T-helper 2 cell treated with Interferon-gamma antibody and Interleukin-4, amounts not matched to agents 5 μg/mL and 100 μg/mL, for 36 hours (primary cell): ENCODE data around the gene NEDD9.

ENCODE experiments used
- DNase-seq: peaks from one replicate; pipeline ENCODE4 v3.0.0; 2021; ENCODE audit warnings: low spot score
- H3K27ac Mint-ChIP-seq: one replicate; pipeline ENCODE4 v1.8.0; 2021; ENCODE audit warnings: mild to moderate bottlenecking, mixed read lengths
- H3K27me3 Mint-ChIP-seq: one replicate; pipeline ENCODE4 v1.8.0; 2021; ENCODE audit warnings: low read depth, mixed read lengths
- H3K36me3 Mint-ChIP-seq: one replicate; pipeline ENCODE4 v1.8.0; 2021; ENCODE audit warnings: low read depth, mixed read lengths
- H3K4me1 Mint-ChIP-seq: one replicate; pipeline ENCODE4 v1.8.0; 2021; ENCODE audit warnings: low read depth, mixed read lengths
- H3K4me3 Mint-ChIP-seq: one replicate; pipeline ENCODE4 v1.8.0; 2022; ENCODE audit warnings: mild to moderate bottlenecking, moderate library complexity, mixed read lengths
- H3K9me3 Mint-ChIP-seq: one replicate; pipeline ENCODE4 v1.8.0; 2021; ENCODE audit warnings: mixed read lengths

NEDD9 gene

GRCh38 chr6:11187301-11187700 lies 45.2 kb downstream of the NEDD9 start:
- H3K4me1 Mint-ChIP-seq, result no peaks in the 10 kb centered on the region
- peaks cover 79% of the 10 kb centered on the region for H3K36me3 Mint-ChIP-seq
- no peak overlapping the region for H3K27ac Mint-ChIP-seq
- peaks cover 4% of the 10 kb centered on the region for H3K9me3 Mint-ChIP-seq
- no peaks in the 10 kb centered on the region for H3K27me3 Mint-ChIP-seq
- no peak overlapping the region for H3K4me3 Mint-ChIP-seq
- no peak for DNase-seq

- H3K4me1 Mint-ChIP-seq, result no peaks in the 10 kb centered on the region
- no peaks in the 10 kb centered on the region for H3K27me3 Mint-ChIP-seq
- no peak for DNase-seq
- no peak overlapping the region for H3K4me3 Mint-ChIP-seq
- H3K9me3 Mint-ChIP-seq, result peaks cover 9% of the 10 kb centered on the region
- H3K27ac Mint-ChIP-seq, result no peak overlapping the region
- peaks cover 75% of the 10 kb centered on the region for H3K36me3 Mint-ChIP-seq
Observed at GRCh38 chr6:11185204-11185842, 47.1 kb downstream of the NEDD9 start.

DNA sequence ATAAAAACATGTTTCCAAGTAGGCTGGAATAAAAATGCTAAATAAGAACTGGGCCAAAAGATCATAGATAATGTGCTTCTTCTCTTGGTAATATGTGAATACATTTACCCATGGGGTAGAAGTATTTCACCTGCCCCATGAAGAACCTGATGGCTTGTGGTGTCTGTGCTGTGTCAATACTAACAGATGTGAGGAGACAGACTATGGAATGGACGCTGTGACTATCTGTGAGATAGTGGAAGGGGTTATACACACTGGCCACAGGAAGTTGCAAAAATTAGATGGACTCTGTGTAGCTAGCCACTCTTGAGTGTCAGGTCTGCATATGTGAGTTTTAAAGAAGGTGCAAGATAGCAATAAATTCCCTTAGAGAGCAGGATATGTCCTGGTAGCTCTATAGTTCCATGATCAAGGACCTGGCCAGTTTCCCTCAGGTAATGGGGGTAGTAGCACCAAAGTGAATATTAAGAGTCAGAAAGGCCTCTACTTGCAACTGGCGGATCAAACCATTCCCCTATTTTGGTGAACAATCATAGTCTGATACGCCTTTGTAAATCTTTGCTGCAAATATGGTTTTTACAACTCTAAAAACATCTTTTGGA lies 48.6 kb downstream of the NEDD9 start:
- no peaks in the 10 kb centered on the region for H3K27me3 Mint-ChIP-seq
- DNase-seq, result no peak
- no peak overlapping the region for H3K4me3 Mint-ChIP-seq
- no peak overlapping the region for H3K27ac Mint-ChIP-seq
- peaks cover 9% of the 10 kb centered on the region for H3K9me3 Mint-ChIP-seq
- no peaks in the 10 kb centered on the region for H3K4me1 Mint-ChIP-seq
- peaks cover 62% of the 10 kb centered on the region for H3K36me3 Mint-ChIP-seq

DNA sequence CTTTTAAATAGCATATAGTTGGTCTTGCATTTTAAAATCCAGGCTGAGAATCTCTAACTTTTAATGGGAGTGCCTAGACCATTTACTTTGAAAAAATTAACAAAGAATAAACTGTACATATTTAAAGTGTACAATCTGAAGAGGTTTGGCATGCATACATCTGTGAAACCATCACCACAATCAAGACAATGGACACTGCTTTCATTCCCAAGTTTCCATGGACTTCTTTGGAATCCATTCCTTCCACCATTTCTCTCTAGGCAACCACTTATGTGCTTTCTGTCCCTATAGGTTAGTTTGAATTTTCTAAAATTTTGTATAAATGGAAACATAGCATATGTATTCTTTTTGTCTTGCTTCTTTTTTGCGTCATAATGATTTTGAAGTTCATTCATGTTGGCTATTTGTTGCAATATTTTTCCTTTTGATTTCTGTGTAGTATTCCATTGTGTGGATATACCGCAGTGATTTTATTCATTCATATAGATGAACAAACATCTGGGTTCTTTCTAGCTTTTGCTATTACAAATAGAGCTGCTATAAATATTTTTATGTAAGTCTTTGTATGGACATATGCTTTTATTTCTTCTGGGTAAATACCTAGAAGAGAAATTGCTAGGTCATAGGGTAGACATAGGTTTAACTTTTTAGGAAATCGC lies 50.9 kb downstream of the NEDD9 start:
- no peak overlapping the region for H3K27ac Mint-ChIP-seq
- H3K4me1 Mint-ChIP-seq, result peaks cover 2% of the 10 kb centered on the region
- H3K27me3 Mint-ChIP-seq, result no peaks in the 10 kb centered on the region
- peaks cover 9% of the 10 kb centered on the region for H3K9me3 Mint-ChIP-seq
- H3K4me3 Mint-ChIP-seq, result no peak overlapping the region
- H3K36me3 Mint-ChIP-seq, result peaks cover 44% of the 10 kb centered on the region
- no peak for DNase-seq

DNA sequence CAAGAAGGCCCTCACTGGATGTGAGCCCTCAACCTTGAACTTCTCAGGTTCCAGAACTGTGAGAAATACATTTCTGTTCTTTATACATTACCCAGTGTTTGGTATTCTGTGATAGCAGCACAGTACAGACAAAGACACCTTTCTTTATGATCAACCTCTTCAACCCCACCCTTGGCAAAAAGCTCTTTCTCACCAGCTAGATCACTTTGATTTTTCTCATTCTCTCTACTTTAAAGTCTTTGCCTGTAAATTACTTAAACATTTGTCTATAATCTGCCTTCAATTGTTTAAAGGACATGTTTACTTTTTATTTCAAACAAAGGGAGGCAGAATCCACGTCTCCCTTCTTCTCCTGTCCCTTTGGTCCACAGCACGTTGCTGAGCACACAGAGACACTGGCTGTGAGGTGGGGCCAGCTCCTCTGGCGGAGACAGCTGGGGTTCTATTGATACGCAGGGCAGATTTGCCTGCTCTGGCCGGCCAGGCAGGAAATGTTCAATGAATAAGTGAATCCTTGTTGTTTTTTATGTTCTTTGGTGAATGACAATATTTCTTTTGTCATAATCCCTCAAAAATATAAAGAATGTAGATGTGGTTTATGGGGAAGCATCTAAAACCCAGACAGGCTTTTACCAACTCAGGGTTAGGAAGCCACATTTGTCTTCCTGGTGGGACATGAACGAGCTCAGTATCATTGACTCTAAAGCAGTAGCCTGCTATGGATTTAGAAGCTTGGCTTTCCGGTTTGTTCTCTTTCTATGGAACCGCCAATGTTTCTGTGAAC lies 52.9 kb downstream of the NEDD9 start:
- Mint-ChIP-seq H3K4me3 (no peak overlapping the region), H3K36me3 (peaks cover 28% of the 10 kb centered on the region), H3K27me3 (no peaks in the 10 kb centered on the region), H3K4me1 (peaks cover 5% of the 10 kb centered on the region), H3K27ac (no peak overlapping the region), H3K9me3 (peaks cover 9% of the 10 kb centered on the region)
- DNase-seq, result no peak

DNA sequence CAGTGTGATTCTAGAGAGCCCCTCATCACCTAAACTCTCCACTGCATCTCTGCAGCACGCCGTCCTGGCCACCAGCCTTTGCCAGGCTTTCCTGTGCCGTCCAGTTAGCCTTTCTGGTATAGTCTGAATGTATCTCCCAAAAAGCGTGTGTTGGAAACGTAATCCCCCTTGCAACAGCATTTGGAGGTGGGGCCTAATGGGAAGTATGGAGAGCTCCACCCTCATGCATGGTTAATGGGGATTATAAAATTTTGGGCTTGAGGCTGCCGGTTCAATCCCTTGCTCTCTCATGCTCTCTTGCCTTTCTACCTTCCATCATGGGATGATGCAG lies 53.4 kb downstream of the NEDD9 start:
- no peak for DNase-seq
- peaks cover 5% of the 10 kb centered on the region for H3K4me1 Mint-ChIP-seq
- H3K4me3 Mint-ChIP-seq, result no peak overlapping the region
- H3K9me3 Mint-ChIP-seq, result peaks cover 9% of the 10 kb centered on the region
- H3K36me3 Mint-ChIP-seq, result peaks cover 23% of the 10 kb centered on the region
- H3K27ac Mint-ChIP-seq, result no peak overlapping the region
- no peaks in the 10 kb centered on the region for H3K27me3 Mint-ChIP-seq

DNA sequence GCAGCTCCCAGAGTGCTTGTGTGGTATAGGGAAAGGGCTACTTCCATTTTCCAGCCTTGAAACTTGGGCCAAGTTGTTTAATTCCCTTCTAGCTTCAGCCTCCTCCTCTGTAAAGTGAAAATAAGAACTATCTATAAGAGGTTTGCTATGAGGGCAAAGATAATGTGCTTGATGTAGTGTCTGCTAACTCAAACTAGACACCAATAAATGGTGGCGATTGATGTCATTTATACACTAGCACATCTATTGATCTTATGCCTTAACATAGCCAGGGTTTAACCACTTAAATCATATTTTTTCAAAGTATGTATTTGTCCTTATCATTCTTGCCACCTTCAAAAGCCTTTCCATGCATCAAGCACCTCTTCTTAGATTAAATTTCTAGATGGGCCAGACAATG lies 55.2 kb downstream of the NEDD9 start:
- peaks cover 7% of the 10 kb centered on the region for H3K36me3 Mint-ChIP-seq
- no peak overlapping the region for H3K4me3 Mint-ChIP-seq
- H3K4me1 Mint-ChIP-seq, result peaks cover 8% of the 10 kb centered on the region
- H3K9me3 Mint-ChIP-seq, result peaks cover 5% of the 10 kb centered on the region
- H3K27me3 Mint-ChIP-seq, result no peaks in the 10 kb centered on the region
- DNase-seq, result no peak
- H3K27ac Mint-ChIP-seq, result no peak overlapping the region

GRCh38 chr6:11174242-11174611 lies 58.2 kb downstream of the NEDD9 start:
- Mint-ChIP-seq H3K36me3 (no peaks in the 10 kb centered on the region), H3K27me3 (no peaks in the 10 kb centered on the region), H3K27ac (no peak overlapping the region), H3K4me1 (peaks cover 8% of the 10 kb centered on the region), H3K4me3 (no peak overlapping the region), H3K9me3 (no peaks in the 10 kb centered on the region)
- no peak for DNase-seq

DNA sequence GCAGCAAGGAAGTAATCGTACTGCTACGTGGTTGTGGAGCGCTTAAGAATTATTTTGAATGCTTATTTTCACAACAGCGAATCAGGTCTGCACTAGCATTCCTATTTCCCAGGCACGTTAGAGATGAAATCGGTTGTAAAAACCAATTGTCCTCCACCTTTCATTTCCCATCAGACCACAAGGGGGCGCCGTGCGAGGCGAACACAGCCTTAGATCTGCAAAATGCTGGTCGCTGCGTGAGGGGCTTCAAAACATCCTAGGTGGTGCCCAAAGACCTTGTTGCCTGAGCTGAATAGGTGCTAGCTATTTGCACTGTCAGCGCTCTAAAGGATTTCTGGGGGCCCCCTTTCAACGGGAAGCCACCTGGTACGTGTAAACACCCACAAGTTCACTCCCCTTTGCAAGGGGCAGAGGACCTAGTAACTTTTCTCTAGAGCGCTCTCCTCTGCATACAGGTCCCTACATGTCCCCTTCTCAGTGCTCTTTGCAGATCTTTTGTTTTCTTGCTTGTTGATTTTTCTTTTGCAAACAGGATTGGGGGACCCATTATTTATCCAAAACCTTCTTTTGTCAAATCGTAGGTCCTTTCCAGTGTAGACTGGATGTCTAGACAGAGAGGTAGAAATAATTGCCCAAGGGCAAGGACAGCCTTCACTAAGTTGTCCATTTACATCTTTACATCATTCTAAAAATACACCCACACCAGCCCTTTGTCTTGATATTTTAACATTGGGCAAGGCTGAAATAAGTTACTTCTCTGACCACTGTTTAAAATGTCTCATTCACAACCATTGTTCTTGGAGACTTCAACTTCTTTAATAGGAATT lies 59.8 kb downstream of the NEDD9 start:
- Mint-ChIP-seq H3K4me3 (peak overlapping the region; percentile 14), H3K27ac (no peak overlapping the region), H3K9me3 (no peaks in the 10 kb centered on the region), H3K4me1 (peaks cover 11% of the 10 kb centered on the region), H3K27me3 (no peaks in the 10 kb centered on the region), H3K36me3 (no peaks in the 10 kb centered on the region)
- DNase-seq, result peak; percentile 48

DNA sequence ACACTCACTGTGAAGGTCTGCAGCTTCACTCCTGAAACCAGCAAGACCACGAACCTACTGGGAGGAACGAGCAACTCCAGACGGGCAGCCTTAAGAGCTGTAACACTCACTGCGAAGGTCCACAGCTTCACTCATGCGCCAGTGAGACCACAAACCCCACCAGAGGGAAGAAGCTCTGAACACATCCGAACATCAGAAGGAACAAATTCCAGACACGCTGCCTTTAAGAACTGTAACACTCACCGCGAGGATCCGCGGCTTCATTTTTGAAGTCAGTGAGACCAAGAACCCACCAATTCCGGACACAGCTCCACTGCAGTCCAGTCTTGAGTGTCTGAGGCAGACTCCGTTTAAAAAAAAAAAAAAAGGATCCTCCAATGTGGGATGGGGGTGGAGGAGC lies 60.5 kb downstream of the NEDD9 start:
- H3K9me3 Mint-ChIP-seq, result no peaks in the 10 kb centered on the region
- peaks cover 9% of the 10 kb centered on the region for H3K4me1 Mint-ChIP-seq
- H3K36me3 Mint-ChIP-seq, result no peaks in the 10 kb centered on the region
- H3K27me3 Mint-ChIP-seq, result no peaks in the 10 kb centered on the region
- no peak overlapping the region for H3K27ac Mint-ChIP-seq
- DNase-seq, result no peak
- no peak overlapping the region for H3K4me3 Mint-ChIP-seq

DNA sequence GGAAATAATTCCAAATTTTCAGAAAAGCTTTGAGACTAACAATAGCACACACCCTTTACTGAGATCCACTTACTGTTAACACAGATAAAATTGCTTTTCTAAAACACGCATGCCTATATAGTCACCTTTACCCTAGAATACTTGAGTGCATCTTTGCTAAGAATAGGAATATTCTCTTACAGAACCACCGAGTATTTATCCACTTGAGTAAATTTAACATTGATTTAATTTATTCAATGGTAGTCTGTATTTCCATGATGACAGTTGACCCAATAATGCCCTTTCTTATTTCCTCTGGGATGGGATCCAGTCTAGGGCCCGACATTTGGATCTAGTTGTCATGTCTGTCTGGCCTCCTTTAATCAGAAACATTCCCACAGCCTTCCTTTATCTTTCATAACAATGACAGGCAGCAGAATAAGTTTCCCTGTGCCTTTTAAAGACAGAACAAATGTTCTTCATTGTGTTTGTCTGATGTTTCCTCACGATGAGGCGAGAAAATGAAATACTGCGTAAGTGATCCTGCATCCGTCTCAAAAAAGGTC lies 64.3 kb downstream of the NEDD9 start:
- no peak for DNase-seq
- H3K4me1 Mint-ChIP-seq, result peaks cover 23% of the 10 kb centered on the region
- H3K36me3 Mint-ChIP-seq, result no peaks in the 10 kb centered on the region
- H3K27me3 Mint-ChIP-seq, result no peaks in the 10 kb centered on the region
- no peaks in the 10 kb centered on the region for H3K9me3 Mint-ChIP-seq
- H3K27ac Mint-ChIP-seq, result no peak overlapping the region
- no peak overlapping the region for H3K4me3 Mint-ChIP-seq

DNA sequence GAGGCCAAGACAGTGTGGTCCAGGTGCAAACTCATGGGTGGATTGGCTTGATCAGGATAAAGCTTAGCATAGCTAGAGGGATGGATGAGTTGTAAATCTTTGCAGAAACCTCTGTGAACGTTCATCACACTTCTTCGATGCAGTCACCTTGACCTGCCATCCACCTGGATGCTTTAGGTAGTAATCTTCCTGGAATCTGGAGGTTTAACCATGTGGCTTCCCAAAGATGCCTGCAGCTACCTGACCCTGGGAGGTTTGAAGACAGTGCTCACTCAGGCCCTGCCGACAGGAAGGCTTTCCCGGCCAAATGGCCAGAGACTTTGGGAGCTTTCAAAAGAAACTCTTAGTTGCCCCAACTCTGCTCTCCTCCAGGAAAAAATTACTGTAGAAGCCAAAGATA lies 65.5 kb downstream of the NEDD9 start:
- Mint-ChIP-seq H3K9me3 (no peaks in the 10 kb centered on the region), H3K4me3 (no peak overlapping the region), H3K27me3 (no peaks in the 10 kb centered on the region), H3K27ac (no peak overlapping the region), H3K36me3 (no peaks in the 10 kb centered on the region), H3K4me1 (peaks cover 19% of the 10 kb centered on the region)
- no peak for DNase-seq
